Measurements from ENCODE around the gene UBE2E2. TPM values are rescaled to one million over a fixed set of nuclear protein-coding genes. Genes with fewer than 3 reads are reported as not detected.

The UBE2E2 gene
- total RNA-seq, 1 donor from 2014 or later: 34.1 TPM

DNA sequence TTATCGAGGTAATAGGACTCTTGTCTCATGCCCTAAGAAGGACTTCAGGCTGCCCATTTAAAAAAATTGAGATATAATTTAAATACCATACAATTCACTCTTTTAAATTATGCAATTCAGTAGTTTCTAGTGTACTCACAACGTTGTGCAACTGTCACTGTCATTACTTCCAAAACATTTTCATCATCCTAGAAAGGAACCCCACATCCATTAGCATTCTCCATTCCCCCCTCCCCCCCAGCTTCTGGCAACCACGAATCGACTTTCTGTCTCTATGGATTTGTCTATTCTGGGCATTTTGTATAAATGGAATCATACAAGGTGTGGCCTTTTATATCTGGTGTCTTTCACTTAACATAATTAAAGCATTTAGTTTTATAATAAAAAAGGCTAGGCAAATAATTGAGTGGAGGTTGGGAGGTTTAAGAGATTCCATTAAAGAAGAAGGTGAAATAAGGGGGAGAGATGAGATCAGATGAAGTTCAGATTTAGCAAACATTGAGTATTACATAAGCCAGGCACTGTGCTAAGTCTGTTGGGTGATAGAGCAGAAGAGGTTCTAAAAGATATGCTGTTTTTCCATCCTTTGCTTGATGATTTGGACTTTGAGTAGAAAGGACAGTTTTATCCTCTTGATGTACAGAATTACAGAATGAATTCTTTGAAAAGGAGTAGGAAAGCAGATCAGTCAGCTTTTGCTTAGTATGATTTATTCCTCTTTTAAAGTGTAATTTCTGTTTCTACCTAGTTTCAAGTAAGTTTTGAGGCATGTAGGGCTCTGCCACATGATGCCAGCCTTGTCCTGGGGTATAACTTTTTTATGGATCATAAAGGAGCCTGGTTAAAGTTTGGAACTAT lies 36.3 kb downstream of the UBE2E2 start:
- DNase-seq (ENCODE audit: low read depth, low spot score): no peak

DNA sequence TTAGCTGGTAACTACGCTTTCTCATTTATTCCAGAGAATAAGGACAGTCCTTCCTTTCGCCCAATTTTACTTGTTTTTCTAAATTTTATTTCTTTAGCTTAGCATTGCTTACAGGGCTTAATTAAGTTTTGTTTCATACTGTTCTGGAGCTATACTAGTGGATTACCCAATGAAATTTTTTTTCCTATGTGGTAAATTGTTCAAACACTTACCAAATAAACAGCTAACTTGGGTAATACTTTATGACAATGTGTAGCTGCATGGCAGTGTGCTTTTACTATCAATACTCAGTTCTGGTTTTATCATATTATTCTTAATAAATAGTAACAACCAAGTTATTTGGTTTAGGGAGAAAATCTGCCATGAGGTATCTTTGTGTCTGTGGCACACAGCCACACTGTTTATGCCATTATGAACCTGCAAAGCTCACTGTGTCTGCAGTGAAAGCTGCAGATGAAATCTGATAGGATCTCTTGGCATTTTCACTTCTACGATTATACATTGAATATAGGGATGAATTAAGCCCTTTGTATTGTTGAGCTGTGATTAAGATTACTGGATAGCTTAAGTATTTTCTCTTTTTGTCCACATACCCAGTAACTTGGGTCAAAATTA lies 37.2 kb downstream of the UBE2E2 start:
- DNase-seq (ENCODE audit: low read depth, low spot score): no peak

DNA sequence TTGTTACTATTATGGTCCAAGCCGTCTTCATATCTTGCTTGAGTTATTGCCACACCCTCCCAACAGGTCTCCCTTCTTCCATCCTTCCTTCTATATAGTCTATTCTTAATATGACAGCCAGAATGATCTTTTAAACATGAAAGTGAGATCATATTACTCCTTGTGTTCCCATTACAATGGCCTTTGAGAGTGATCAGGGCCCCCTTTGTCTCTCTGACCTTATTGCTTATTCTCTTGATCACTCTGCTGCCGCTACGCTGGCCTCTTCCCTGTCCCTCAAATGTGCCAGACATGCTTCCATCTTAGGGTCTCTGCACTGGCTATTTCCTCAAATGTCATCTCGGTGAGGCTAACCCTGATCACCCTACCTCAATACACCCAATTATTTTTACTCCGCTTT lies 38.1 kb downstream of the UBE2E2 start:
- no peak for DNase-seq (ENCODE audit: low read depth, low spot score)

DNA sequence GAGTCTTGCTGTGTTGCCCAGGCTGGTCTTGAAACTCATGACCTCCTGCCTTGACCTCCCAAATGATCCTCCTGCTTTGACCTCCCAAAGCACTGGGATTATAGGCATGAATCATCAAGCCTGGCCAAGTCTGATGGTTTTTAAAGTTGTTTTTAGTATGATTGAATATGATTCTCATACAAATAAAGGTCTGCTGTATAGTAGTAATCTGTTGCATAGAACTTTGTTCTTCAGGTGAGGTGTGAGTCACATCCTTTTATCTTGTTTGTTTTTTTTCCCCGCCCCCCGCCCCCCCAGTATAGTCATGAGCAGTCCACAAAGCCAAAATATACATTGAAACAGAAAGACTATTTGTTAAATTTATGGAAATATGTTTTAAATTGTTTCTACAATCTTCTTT lies 39.0 kb downstream of the UBE2E2 start:
- DNase-seq (ENCODE audit: low read depth, low spot score): no peak

DNA sequence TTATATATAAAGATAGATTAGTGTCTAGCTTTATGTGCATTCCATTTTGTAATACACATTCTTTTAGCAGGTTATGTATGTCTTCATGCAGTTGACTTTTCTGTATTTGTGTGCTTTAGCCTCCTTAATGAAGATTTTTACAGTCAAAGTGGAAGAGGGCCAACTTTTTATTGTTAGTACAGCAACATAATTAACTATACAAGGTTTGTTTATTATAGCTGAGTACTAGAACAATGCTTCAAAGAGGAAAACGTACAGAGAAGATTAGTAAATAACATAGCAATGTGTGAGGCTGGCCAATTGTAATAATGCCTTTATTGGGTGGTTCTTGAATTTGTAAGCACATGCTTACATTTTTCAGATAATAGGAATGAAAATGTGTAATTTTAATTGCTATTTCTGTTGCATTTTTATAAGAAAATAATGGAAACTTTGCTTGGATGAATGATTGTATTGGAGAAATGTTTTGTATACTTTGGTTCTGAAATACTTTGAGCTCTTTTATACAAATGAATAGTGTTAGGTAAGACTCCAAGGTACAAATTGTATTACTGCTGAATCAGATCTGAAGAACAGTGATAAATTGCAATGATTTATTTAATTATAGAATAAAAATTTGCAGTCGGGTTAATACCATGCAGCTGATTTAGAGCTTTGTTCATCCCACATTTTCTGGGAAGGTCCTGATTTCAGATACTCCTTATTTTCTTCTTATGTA lies 41.4 kb downstream of the UBE2E2 start:
- no peak for DNase-seq (ENCODE audit: low read depth, low spot score)

DNA sequence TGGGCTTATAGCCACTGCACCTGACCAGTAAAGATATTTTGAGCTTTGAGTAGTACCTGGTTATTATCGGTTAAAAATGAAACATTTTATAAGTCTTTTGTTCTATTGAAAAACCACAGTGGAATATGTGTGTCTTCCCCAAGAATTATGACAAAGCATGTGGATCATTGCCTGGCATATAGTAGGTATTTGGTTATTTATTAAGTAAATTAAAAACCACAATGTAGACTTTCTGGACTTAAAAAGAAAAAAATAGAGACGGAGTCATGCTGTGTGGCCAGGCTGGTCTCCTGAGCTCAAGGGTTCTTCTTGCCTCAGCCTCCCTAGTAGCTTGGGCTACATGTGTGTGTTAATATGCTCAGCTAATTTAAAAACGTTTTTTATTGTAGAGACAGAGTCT lies 43.5 kb downstream of the UBE2E2 start:
- DNase-seq (ENCODE audit: low read depth, low spot score): no peak

DNA sequence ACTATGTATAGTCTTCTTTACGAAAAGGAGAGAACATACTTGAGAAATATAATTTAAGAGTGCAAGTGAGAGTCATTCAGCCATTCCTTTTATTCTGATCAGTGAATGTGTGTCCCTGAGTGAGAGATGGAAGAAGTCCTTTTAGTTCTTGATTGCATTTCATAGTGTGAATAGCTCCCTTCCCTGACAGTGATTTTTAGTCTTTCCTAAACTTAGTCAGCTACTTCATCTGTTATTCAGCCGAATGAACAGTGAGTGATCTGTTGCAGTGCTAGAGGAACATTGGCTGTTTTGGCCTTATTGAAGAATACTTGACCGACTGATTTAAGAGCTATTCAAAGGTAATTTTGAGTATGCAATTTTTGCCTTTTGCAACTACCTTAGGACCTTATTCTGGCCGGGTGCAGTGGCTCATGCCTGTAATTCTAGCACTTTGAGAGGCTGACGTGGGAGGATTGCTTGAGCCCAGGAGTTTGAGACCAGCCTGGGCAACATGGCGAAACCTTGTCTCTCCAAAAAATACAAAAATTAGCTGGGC lies 45.5 kb downstream of the UBE2E2 start:
- DNase-seq (ENCODE audit: low read depth, low spot score): no peak

DNA sequence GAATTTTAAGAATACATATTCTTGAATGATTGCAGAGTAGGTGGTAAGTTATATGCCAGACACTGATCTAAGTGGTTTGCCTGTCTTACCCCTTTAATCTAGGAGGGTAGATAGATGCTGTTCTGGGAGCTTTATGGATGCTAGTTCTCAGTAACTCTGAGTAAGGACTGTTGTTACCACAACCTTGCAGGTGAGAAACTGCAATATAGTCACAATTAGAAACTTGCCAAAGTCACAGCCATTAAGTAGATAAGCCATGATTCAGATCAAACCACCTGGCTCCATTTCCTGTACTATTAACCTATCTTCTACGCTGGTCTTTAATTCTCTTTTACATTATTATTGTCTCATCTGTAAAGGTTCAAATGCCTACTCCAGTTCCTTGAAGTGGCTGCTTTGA lies 46.8 kb downstream of the UBE2E2 start:
- no peak for DNase-seq (ENCODE audit: low read depth, low spot score)

DNA sequence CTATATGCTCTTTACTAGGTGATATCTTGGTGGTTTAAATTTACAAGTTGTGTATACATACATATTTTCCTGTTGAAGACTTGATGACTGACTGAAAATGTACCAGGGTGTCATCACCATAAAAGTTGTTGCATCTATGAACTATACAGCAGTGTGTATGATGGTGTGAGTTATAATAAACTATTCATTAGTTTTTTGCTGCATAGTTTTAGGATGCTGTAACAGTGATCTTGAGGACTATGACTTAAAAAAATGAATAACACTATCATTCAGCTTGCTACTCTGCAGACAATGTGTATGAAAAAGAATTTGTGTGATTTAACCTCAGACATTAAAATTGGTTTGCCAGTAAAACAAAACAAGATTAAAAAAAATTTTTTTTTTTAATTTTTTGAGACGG lies 49.0 kb downstream of the UBE2E2 start:
- DNase-seq (ENCODE audit: low read depth, low spot score): no peak

DNA sequence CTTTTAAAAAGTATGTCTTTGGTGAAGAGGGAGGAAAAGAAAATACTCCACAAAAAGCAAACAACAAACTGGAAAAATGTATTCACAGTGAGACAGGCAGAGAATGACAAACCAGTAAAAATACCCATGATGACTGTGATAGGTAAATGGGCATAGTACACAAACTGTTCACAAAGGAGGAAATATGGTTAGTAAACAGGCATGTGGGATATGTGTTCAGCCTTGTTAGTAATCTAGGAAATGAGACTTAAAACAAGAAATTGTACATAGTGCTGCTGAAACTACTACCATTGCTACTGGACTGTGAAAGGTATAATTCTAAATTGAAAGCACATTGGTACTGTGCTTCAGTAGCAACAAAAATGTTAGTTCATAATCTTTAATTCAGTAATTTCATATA lies 50.1 kb downstream of the UBE2E2 start:
- DNase-seq (ENCODE audit: low read depth, low spot score): no peak

DNA sequence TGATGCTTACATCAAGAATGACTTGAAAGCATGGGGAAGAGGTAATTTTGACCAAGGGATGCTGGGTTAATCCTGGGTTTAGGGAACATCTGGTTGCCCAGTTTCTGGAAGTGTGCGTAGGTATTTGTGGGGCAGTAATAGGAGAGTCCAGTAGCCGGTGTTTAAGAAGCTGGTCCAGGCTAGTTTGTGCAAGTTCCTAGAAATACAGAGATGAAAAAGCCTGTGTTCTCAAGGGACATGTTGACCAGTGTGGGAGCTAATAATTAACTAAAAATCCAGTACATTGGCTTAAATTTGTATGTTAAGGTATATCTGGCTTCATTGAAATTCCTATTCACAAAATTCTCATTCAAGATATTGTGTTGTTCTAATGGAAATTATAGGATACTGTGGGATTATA lies 51.2 kb downstream of the UBE2E2 start:
- DNase-seq (ENCODE audit: low read depth, low spot score): no peak

DNA sequence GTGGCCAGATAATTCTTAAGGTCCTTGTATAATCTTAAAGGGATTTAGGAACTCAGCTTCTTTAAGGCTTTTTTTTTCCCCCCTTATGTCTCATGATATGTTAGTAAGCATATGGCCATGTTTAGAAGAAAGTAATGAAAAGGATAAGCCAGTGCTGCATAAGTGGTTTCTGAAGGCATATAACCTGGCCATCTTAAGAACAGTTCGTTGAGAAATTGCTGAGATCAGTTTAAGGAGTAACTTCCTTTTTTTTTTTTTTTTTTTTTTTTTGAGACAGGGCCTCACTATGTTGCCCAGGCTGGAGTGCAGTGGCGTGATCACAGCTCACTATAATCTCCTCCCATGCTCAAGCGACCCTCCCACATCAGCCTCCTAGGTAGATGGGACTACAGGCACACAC lies 51.7 kb downstream of the UBE2E2 start:
- DNase-seq (ENCODE audit: low read depth, low spot score): no peak

DNA sequence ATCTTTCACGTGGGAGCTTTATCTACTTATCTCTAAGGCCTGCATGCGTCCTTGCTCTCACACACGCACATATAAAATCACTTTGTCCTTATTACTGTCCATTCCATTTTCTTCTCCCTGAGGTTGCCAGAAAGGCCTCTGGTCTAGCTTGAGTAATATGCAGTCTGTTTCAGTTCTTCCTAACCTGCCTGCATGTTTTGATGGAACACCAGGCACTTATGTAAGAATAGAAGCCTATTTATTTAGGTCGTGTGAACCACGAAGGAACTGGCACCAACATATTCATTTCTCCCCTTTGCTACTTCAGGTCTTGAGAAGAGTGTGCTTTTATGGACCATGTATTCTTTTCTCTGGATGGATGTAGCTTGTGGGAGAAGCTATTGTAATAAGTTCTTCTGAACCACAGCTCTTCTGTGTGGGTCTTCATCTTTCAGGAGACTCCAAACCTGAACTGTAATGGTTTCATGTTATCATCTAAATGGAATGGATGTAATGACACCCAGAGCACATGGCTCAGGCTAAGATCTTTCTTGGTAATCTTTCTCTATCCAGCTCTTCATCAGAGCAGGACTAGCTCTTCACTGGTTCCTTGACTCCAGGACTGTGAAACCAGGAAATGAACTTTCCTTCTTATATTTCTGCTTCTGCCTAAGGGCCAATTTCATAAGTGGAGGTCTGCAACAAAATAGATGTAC lies 53.8 kb downstream of the UBE2E2 start:
- DNase-seq (ENCODE audit: low read depth, low spot score): no peak

DNA sequence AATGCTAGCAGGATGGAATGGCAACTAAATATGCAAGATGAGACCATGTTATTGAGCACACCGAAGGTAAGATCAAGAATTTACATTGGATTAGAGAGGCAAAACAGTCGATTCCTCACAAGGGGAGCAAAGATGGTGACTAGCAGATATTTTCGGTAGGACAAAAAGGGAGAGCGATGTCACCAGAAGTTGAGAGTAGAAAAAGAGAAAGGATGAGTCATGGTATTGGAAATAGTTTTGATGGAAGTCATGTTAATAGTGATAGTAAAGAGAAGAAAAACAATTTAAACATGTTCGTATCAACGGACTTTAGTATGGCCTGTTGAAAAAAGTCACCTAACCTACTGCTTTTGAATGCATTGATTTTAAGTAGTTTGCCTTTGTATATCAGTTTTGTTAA lies 55.0 kb downstream of the UBE2E2 start:
- no peak for DNase-seq (ENCODE audit: low read depth, low spot score)

DNA sequence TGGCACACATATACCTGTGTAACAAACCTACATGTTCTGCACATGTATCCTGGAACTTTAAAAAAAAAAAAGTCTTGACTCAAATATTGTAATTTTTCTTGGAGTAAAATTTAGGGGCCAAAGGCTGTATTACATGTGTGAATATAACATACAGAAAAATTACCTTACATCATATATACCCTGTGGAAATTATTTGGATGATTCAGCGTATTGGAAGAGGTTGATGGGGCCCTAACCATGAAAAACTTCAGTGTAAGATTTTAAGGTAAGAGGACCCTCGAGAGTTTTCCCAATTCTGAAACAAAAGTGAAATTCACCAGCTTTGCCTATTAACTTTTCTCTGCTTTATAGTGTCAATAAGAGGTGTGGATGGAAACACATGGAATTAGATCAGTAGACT lies 56.4 kb downstream of the UBE2E2 start:
- DNase-seq (ENCODE audit: low read depth, low spot score): no peak

DNA sequence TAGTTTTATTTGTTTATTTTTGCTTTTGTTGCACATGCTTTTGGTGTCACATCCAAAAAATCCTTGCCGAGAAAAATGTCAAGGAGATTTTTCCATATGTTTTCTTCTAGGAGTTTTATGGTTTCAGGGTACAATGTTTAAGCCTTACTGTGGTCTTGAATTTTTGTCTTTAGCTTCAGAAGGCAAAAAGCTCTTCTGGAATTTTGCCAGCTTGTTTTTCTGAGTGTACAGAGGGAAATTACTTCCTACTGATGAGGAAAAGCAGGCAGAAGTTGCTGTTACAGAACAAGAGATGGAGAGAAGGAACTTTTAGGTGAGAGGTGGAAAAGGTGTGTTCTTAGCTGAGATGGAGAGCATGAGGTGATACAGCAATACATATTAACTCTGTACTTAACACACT lies 59.6 kb downstream of the UBE2E2 start:
- no peak for DNase-seq (ENCODE audit: low read depth, low spot score)

DNA sequence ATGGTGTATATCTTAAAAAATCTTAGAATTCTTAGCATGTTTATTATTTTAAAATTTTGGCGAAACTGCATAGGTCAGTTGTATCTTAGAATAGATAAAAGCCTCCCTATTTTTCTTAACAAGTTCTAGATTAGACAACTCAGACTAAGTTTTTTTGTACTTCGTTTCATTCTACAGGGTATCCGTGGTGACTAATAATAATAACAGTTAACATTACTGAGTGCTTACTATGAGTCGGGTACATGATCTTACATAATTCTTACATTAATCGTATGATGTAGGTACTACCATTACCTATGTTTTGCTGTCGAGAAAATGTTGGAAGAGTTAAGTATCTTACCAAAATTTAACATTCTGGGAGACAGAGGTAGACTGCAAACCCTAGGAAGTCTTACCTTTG lies 60.7 kb downstream of the UBE2E2 start:
- no peak for DNase-seq (ENCODE audit: low read depth, low spot score)

DNA sequence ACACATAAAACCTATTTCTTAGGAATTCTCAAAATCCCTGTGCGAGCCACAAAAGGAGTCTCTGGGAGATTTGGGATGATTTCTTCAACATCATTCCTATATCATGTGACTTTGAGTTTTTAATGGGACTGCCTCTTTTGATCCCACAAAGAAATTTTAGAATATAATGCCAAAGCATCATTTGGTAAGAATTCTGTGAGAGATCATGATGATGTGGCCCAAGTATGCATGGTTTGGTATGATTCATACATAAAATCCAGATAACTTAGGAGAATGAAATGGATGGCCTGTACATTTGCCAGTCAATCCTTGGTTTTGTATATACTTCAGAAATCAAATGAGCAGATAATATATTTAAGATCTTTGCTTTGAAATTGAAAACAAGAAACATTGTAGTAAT lies 61.3 kb downstream of the UBE2E2 start:
- no peak for DNase-seq (ENCODE audit: low read depth, low spot score)

DNA sequence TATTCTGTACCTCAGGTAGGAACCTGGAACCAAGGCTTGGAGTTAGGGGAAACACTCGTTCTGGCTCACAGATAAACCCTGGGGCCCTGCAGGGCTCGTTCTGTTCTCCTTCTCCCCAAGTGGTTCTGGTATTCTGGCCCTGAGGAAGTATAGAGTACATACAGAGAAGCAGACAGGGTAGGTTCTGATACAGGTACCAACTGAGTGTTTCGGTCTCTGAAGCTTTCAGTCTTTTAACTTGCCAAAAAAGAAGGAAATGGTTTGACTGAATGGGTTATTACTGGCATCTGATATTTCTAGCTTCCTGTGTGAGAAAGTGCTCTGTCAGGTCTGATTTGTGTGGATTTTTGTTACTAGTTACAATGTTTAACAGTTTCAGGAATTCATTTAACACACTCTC lies 67.3 kb downstream of the UBE2E2 start:
- no peak for DNase-seq (ENCODE audit: low read depth, low spot score)

DNA sequence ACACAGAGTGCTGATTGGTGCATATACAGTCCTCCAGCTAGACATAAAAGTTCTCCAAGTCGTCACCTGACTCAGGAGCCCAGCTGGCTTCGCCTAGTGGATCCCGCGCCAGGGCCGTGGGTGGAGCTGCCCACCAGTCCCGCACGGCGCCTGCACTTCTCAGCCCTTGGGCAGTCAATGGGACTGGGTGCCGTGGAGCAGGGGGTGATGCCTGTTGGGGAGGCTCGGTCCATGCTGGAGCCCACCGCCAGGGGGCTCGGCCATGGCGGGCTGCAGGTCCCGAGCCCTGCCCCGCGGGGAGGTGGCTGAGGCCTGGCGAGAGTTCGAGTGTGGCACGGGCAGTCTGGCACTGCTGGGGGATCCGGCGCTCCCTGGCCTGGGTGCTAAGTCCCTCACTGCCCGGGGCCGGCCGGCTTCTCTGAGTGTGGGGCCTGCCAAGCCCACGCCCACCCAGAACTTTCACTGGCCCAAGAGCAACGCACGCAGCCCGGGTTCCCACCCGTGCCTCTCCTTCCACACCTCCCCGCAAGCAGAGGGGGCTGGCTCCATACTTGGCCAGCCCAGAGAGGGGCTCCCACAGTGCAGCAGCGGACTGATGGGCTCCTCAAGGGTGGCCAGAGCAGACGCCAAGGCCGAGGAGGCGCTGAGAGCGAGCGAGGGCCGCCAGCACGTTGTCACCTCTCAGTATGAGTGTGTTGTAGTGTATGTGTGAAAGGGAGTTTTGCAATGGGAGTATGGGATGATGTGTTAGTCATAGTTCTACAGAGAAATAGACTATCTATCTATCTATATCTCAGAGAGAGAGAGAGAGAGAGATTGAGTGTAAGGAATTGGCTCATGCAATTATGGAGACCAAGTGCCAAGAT lies 69.0 kb downstream of the UBE2E2 start:
- DNase-seq (ENCODE audit: low read depth, low spot score): no peak

DNA sequence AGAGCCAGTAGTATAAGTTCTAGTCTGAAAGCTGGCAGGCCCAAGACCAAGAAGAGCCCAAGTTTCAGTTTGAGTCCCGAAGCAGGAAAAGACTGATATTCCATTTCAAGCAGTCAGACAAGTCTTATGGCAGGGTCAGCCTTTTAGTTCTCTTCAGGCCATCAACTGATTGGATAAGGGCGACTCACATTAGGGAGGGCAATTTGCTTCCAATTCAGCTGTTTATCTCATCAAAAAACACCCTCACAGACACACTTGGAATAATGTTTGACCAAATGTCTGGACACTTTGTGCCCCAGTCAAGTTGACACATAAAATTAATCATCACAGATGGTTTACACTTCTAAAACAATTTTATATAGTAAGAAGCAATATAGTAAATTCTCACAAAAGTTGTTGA lies 69.7 kb downstream of the UBE2E2 start:
- no peak for DNase-seq (ENCODE audit: low read depth, low spot score)
